ENCODE data around the gene NR2C2AP.

- TF ChIP-seq MAZ (IDR thresholded peaks at IDR 0.05; ENCODE audit: borderline replicate concordance, low read depth, low read length), result no peak
- no peak for TF ChIP-seq MAZ (CRISPR knock-in tag; IDR thresholded peaks at IDR 0.05; ENCODE audit: low read depth)
- TF ChIP-seq, protein P1, sequence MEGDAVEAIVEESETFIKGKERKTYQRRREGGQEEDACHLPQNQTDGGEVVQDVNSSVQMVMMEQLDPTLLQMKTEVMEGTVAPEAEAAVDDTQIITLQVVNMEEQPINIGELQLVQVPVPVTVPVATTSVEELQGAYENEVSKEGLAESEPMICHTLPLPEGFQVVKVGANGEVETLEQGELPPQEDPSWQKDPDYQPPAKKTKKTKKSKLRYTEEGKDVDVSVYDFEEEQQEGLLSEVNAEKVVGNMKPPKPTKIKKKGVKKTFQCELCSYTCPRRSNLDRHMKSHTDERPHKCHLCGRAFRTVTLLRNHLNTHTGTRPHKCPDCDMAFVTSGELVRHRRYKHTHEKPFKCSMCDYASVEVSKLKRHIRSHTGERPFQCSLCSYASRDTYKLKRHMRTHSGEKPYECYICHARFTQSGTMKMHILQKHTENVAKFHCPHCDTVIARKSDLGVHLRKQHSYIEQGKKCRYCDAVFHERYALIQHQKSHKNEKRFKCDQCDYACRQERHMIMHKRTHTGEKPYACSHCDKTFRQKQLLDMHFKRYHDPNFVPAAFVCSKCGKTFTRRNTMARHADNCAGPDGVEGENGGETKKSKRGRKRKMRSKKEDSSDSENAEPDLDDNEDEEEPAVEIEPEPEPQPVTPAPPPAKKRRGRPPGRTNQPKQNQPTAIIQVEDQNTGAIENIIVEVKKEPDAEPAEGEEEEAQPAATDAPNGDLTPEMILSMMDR (CRISPR knock-in tag; IDR thresholded peaks at IDR 0.05), result no peak
- no peak for TF ChIP-seq ZFP37 (CRISPR knock-in tag; IDR thresholded peaks at IDR 0.05; ENCODE audit: borderline replicate concordance)
- no peak for TF ChIP-seq EZH2 (conservative IDR thresholded peaks at IDR 0.05; ENCODE audit: low read depth, low read length)
- TF ChIP-seq NR2F2 (IDR thresholded peaks at IDR 0.05; ENCODE audit: borderline replicate concordance, low read depth), result no peak
- TF ChIP-seq NFE2L2 (IDR thresholded peaks at IDR 0.05; ENCODE audit: low read length), result no peak
- TF ChIP-seq TGIF2 (CRISPR knock-in tag; IDR thresholded peaks at IDR 0.05), result no peak
- TF ChIP-seq ZNF556 (CRISPR knock-in tag; IDR thresholded peaks at IDR 0.05; ENCODE audit: borderline replicate concordance), result no peak
These were observed 555 bp downstream of the NR2C2AP start for GRCh38 chr19:19202707-19203011.

Data from HepG2 (cell line).